ENCODE measurements around the gene TMEM106B.

- TF ChIP-seq TCF4 (CRISPR knock-in tag; IDR thresholded peaks at IDR 0.05; ENCODE audit: borderline replicate concordance), result no peak
- TF ChIP-seq OSR1 (CRISPR knock-in tag; IDR thresholded peaks at IDR 0.05), result no peak
- no peak for TF ChIP-seq ZFP3 (CRISPR knock-in tag; IDR thresholded peaks at IDR 0.05)
- TF ChIP-seq ZC3H10 (CRISPR knock-in tag; IDR thresholded peaks at IDR 0.05), result no peak
- no peak for TF ChIP-seq ZNF565 (CRISPR knock-in tag; conservative IDR thresholded peaks at IDR 0.05; ENCODE audit: low read depth)
- TF ChIP-seq ARNTL (CRISPR knock-in tag; IDR thresholded peaks at IDR 0.05; ENCODE audit: borderline replicate concordance, low read depth), result no peak
- TF ChIP-seq, protein P1, sequence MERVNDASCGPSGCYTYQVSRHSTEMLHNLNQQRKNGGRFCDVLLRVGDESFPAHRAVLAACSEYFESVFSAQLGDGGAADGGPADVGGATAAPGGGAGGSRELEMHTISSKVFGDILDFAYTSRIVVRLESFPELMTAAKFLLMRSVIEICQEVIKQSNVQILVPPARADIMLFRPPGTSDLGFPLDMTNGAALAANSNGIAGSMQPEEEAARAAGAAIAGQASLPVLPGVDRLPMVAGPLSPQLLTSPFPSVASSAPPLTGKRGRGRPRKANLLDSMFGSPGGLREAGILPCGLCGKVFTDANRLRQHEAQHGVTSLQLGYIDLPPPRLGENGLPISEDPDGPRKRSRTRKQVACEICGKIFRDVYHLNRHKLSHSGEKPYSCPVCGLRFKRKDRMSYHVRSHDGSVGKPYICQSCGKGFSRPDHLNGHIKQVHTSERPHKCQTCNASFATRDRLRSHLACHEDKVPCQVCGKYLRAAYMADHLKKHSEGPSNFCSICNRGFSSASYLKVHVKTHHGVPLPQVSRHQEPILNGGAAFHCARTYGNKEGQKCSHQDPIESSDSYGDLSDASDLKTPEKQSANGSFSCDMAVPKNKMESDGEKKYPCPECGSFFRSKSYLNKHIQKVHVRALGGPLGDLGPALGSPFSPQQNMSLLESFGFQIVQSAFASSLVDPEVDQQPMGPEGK (CRISPR knock-in tag; IDR thresholded peaks at IDR 0.05; ENCODE audit: borderline replicate concordance), result no peak
- TF ChIP-seq BACH2 (CRISPR knock-in tag; IDR thresholded peaks at IDR 0.05; ENCODE audit: borderline replicate concordance), result no peak
- TF ChIP-seq, protein P2, sequence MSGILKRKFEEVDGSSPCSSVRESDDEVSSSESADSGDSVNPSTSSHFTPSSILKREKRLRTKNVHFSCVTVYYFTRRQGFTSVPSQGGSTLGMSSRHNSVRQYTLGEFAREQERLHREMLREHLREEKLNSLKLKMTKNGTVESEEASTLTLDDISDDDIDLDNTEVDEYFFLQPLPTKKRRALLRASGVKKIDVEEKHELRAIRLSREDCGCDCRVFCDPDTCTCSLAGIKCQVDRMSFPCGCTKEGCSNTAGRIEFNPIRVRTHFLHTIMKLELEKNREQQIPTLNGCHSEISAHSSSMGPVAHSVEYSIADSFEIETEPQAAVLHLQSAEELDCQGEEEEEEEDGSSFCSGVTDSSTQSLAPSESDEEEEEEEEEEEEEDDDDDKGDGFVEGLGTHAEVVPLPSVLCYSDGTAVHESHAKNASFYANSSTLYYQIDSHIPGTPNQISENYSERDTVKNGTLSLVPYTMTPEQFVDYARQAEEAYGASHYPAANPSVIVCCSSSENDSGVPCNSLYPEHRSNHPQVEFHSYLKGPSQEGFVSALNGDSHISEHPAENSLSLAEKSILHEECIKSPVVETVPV (CRISPR knock-in tag; IDR thresholded peaks at IDR 0.05), result no peak
- no peak for TF ChIP-seq CSDC2 (CRISPR knock-in tag; IDR thresholded peaks at IDR 0.05)
Measured at GRCh38 chr7:12178317-12178716, 32.8 kb upstream of the TMEM106B start.

All from SK-N-SH treated with all-trans-retinoic acid at 6 μM for 48 hours (cell line).